GM12872 (cell line): ENCODE data around the gene HEPN1.

ENCODE experiments used
- TF ChIP-seq, protein P1 (sequence below): IDR thresholded peaks from 3 replicates; pipeline ENCODE4 v1.5.1; 2011; ENCODE audit warnings: low read depth, mild to moderate bottlenecking, low read length, moderate library complexity; ENCODE audit not compliant: insufficient read depth

Gene HEPN1

DNA sequence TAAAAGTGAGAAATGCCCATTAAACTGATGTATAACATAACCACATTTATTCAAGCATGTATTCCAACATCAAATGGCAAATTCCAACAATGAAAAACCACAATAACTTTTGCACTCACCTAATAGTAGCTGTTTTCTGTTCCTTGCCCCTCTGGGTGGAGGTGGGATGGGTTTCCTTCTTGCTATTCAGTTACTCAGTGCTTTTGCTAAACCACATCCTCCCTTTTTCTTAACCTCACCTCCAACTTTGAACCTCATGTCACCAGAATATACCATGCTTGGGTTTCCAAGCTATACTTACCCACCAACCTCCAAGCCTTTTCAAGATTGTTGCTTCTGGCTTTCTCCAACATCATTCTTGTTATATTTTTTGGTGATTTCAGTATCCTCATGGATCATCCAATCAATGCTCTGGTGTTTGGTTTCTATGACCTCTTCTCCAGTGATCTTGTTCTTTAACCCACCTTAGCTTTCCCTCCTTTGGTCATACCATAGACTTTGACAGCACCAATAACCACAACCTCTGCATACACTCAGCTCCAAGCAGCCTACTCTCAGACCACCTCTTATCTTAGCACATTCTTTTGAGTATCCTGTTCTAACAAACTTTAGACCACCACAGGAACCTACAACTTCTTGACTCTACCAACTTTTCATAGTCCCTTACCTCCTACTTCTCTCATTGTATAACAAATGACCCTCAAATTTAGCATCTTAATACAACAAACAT is 31.7 kb downstream of the HEPN1 start:
- TF ChIP-seq, protein P1, sequence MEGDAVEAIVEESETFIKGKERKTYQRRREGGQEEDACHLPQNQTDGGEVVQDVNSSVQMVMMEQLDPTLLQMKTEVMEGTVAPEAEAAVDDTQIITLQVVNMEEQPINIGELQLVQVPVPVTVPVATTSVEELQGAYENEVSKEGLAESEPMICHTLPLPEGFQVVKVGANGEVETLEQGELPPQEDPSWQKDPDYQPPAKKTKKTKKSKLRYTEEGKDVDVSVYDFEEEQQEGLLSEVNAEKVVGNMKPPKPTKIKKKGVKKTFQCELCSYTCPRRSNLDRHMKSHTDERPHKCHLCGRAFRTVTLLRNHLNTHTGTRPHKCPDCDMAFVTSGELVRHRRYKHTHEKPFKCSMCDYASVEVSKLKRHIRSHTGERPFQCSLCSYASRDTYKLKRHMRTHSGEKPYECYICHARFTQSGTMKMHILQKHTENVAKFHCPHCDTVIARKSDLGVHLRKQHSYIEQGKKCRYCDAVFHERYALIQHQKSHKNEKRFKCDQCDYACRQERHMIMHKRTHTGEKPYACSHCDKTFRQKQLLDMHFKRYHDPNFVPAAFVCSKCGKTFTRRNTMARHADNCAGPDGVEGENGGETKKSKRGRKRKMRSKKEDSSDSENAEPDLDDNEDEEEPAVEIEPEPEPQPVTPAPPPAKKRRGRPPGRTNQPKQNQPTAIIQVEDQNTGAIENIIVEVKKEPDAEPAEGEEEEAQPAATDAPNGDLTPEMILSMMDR = no peak

DNA sequence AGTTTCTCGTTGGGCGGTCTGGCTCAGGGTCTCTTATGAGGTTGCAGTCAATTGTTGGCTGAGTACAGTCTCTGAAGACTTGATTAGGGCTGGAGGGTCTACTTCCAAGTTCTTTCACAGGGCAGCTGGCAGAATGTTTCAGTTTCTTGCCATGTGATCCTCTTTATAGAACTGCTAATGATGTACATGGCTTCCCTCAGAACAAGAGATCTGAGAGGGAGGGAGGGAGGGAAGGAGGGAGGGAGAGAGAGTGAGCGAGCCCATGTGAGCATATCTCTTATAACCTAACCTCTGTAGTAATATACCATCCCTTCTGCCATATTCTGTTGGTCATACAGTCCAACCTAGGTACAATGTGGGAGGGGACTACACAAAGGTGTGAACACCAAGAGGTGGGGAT is 32.3 kb downstream of the HEPN1 start:
- TF ChIP-seq, protein P1 = no peak

DNA sequence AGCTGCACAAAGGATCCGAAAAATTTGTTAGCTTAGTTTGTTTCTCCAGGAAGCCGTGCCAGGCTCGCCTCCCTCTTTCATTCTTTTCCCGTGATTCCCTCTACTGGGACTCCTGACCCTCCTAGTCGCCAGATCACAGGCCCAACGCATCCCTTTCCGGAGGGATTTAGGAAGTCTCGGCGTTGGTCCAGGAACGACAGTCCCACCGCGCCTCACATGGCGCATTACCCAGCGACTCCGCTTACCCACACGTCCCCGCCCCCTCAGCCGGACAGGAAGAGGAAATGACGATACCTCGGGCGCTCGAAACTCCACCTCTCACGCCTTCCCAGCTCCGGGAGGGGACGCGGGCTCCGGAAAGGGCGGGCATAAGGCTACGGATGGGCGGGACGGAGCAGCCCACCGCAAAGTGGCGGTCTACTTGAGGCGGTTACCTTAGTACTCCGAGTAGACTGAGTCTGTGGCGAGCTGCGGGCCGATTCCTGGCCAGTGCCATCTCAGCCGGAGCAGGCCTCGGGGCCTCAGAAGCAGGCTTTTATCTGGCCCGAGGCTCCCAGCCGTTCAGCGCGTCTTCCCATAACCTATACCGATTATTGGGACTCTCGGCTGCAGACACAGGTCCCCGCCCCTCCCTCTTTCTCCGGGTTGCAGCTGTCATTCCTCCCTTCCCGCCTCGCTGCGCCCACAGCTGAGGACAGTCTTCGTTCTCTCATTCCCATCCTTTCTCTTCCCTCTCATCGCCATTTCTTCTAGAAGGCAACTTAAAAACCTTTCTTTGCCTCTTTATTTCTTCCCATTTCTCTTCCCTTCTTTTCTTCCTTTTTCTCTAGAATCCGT is 34.9 kb downstream of the HEPN1 start, which contains the start of gene CCDC15:
Gene CCDC15, plus strand, starts transcription at position 450 of the 837 bp plus-strand sequence. CDS start 531 bp downstream, outside the sequence.
- TF ChIP-seq, protein P1 = no peak

DNA sequence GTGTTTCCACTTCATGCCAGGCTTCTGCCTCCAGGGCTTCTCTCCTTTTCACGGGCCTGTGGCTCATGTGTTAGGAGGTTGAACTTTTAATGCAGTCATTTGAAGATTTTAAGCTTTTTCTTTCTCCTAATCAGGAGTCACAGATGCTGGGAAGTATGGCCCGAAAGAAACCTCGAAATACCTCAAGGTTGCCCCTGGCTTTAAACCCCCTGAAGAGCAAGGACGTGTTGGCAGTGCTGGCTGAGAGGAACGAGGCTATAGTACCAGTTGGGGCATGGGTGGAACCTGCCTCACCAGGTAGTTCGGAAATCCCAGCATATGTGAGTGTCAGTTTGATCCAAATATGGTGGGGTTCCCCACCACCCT is 35.5 kb downstream of the HEPN1 start:
- TF ChIP-seq, protein P1 = no peak

DNA sequence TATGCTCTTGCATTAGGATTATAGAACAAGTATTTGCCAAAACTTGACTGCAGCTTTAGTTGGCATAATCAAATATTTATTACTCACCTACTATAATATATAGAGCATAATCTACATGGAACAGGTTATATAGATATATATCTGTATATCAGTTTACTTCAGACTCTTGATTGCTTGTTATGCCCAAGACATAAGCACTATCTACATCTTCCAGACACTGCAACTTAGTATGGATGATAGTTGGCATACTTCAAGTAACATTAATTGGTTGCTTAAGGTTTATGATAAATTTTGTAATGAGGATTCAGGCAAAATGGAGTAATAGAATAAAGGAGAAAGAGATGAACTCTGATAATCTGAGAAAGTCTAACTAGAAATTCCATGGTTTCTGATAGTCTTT is 36.0 kb downstream of the HEPN1 start:
- TF ChIP-seq, protein P1 = no peak

DNA sequence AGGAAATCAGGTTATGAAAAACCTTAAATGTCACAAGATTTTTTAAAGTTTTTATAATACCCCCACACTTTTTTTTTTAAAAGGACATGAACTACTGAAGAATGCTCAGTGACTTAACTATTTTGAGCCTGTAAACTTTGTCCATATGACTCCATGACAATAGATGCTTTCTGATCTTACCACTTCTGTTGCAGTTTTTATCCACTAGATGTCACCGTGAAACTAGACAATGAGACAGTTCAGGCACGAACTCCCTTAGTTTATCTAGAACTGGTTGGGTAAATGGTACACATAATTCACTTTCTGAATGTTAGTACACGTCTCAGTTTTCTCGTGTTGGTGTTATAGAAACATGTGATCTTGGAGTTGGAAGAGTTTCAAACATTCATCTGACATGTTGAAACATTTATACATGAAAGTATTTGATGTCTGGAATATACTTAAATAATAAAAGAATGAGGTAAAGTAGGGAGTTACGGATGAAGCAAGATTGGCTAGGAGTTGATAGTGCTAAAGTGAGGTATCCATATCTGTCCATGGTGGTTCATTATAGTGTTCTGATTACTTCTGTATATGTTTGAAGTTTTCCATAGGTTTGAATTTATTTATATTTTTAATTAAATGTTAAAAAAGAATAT is 43.0 kb downstream of the HEPN1 start:
- TF ChIP-seq, protein P1 = peak; percentile 63
